ENCODE data around the gene ATXN7L1. TPM values are rescaled to one million over a fixed set of nuclear protein-coding genes. Genes with fewer than 3 reads are reported as not detected.

ATXN7L1 gene
- total RNA-seq, 1 donor from 2014 or later: 12.6 TPM

GRCh38 chr7:105769901-105770628 lies 106.3 kb downstream of the ATXN7L1 start:
- peaks cover 6% of the 10 kb centered on the region for H3K9me3 Mint-ChIP-seq (ENCODE audit: unreplicated experiment)
- no peak overlapping the region for H3K27ac Mint-ChIP-seq (ENCODE audit: unreplicated experiment)
- H3K4me3 Mint-ChIP-seq (ENCODE audit: unreplicated experiment): no peak overlapping the region
- DNase-seq (ENCODE audit: extremely low spot score, unreplicated experiment): no peak
- H3K4me1 Mint-ChIP-seq (ENCODE audit: unreplicated experiment): peaks cover 21% of the 10 kb centered on the region
- H3K36me3 Mint-ChIP-seq (ENCODE audit: unreplicated experiment): peaks cover 11% of the 10 kb centered on the region
- no peaks in the 10 kb centered on the region for H3K27me3 Mint-ChIP-seq (ENCODE audit: unreplicated experiment)
- TF ChIP-seq CTCF (IDR thresholded peaks at IDR 0.05): no peak

GRCh38 chr7:105768898-105769507 lies 107.4 kb downstream of the ATXN7L1 start:
- no peak for TF ChIP-seq CTCF (IDR thresholded peaks at IDR 0.05)
- no peak overlapping the region for H3K27ac Mint-ChIP-seq (ENCODE audit: unreplicated experiment)
- no peak overlapping the region for H3K4me3 Mint-ChIP-seq (ENCODE audit: unreplicated experiment)
- peaks cover 11% of the 10 kb centered on the region for H3K36me3 Mint-ChIP-seq (ENCODE audit: unreplicated experiment)
- DNase-seq (ENCODE audit: extremely low spot score, unreplicated experiment): no peak
- H3K27me3 Mint-ChIP-seq (ENCODE audit: unreplicated experiment): no peaks in the 10 kb centered on the region
- peaks cover 20% of the 10 kb centered on the region for H3K4me1 Mint-ChIP-seq (ENCODE audit: unreplicated experiment)
- peaks cover 6% of the 10 kb centered on the region for H3K9me3 Mint-ChIP-seq (ENCODE audit: unreplicated experiment)

GRCh38 chr7:105768117-105768516 lies 108.3 kb downstream of the ATXN7L1 start:
- H3K4me3 Mint-ChIP-seq (ENCODE audit: unreplicated experiment): no peak overlapping the region

GRCh38 chr7:105766421-105767073 lies 109.9 kb downstream of the ATXN7L1 start:
- Mint-ChIP-seq H3K4me3 (ENCODE audit: unreplicated experiment) (no peak overlapping the region), H3K36me3 (ENCODE audit: unreplicated experiment) (peaks cover 4% of the 10 kb centered on the region), H3K4me1 (ENCODE audit: unreplicated experiment) (peaks cover 22% of the 10 kb centered on the region), H3K27ac (ENCODE audit: unreplicated experiment) (no peak overlapping the region), H3K9me3 (ENCODE audit: unreplicated experiment) (peaks cover 4% of the 10 kb centered on the region), H3K27me3 (ENCODE audit: unreplicated experiment) (no peaks in the 10 kb centered on the region)
- TF ChIP-seq CTCF (IDR thresholded peaks at IDR 0.05): no peak
- DNase-seq (ENCODE audit: extremely low spot score, unreplicated experiment): no peak

More at GRCh38 chr7:105768117-105768516, 108.3 kb downstream of the ATXN7L1 start:
- Mint-ChIP-seq H3K27me3 (ENCODE audit: unreplicated experiment) (no peaks in the 10 kb centered on the region), H3K4me1 (ENCODE audit: unreplicated experiment) (peaks cover 20% of the 10 kb centered on the region), H3K27ac (ENCODE audit: unreplicated experiment) (no peak overlapping the region), H3K36me3 (ENCODE audit: unreplicated experiment) (peaks cover 11% of the 10 kb centered on the region), H3K9me3 (ENCODE audit: unreplicated experiment) (peaks cover 6% of the 10 kb centered on the region)
- no peak for TF ChIP-seq CTCF (IDR thresholded peaks at IDR 0.05)
- DNase-seq (ENCODE audit: extremely low spot score, unreplicated experiment): no peak

- H3K27me3 Mint-ChIP-seq (ENCODE audit: unreplicated experiment): no peaks in the 10 kb centered on the region
- no peak for TF ChIP-seq CTCF (IDR thresholded peaks at IDR 0.05)
- peaks cover 22% of the 10 kb centered on the region for H3K4me1 Mint-ChIP-seq (ENCODE audit: unreplicated experiment)
- H3K9me3 Mint-ChIP-seq (ENCODE audit: unreplicated experiment): no peaks in the 10 kb centered on the region
- H3K27ac Mint-ChIP-seq (ENCODE audit: unreplicated experiment): no peak overlapping the region
- H3K4me3 Mint-ChIP-seq (ENCODE audit: unreplicated experiment): no peak overlapping the region
- no peak for DNase-seq (ENCODE audit: extremely low spot score, unreplicated experiment)
- peaks cover 2% of the 10 kb centered on the region for H3K36me3 Mint-ChIP-seq (ENCODE audit: unreplicated experiment)
Measured at GRCh38 chr7:105765846-105766245, 110.6 kb downstream of the ATXN7L1 start.
